ENCODE results near the gene CHPT1. TPM values are rescaled to one million over a fixed set of nuclear protein-coding genes. Genes with fewer than 3 reads are reported as not detected.

Gene CHPT1
- total and polyA plus RNA-seq, 2 of the 13 experiments (the other 11 are each of a cell fraction or from before 2014, with no cell fraction given) = 117 to 178 TPM

DNA sequence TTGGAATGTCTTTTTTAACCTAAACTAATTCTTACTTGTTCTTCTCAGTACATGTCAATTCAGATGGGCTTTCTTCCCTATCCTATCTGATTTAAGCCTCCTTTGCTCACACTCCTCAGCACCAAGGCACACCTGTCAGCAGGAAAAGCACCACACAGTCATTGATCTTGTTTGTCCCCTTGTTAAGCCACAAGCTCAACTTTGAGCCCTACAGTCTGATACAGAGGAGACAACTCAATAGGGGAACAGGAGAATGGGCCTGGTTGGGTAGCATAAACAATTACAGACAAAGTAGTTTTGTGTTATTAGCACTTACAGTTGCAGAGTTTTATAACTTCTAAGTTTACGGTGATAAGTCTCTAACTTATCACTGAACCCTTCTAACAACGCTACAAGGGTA, 71.3 kb downstream of the CHPT1 start:
- Histone ChIP-seq H3K27ac (ENCODE audit: extremely low read length, insufficient read depth, low read length) (peak overlapping the region; percentile 27), H3K79me2 (ENCODE audit: insufficient read depth, low read length) (no peaks in the 10 kb centered on the region), H3K36me3 (replicated peaks in 1 of 2; ENCODE audit: control insufficient read depth in 1 of 2, insufficient read depth in 2 of 2, low read length in 2 of 2) (no peaks in the 10 kb centered on the region; a peak in 1 of 5 replicates), H4K20me1 (ENCODE audit: insufficient read depth, low read length) (no peaks in the 10 kb centered on the region), H3K4me2 (ENCODE audit: low read depth, low read length) (peak overlapping the region; percentile 1; the same call in 1 of the 2 replicates), H3K9ac (ENCODE audit: insufficient read depth, low read depth, low read length) (no peak overlapping the region; the same call in 1 of the 2 replicates), H3K4me1 (ENCODE audit: insufficient read depth, low read length) (peaks cover 21% of the 10 kb centered on the region), H3K27me3 (ENCODE audit: control insufficient read depth in 1 of 2, insufficient read depth in 2 of 2, low read length in 2 of 2) (no peaks in the 10 kb centered on the region), H2AFZ (ENCODE audit: low read length) (no peak overlapping the region), H3K4me3 (replicated peaks in 1 of 3; ENCODE audit: insufficient read depth in 1 of 3, low read depth in 2 of 3, low read length in 3 of 3) (no peak overlapping the region), H3K9me3 (ENCODE audit: low read length) (no peaks in the 10 kb centered on the region)
- WGBS (ENCODE audit: low lambda C conversion rate) = 59% methylated on average over 2 of the region's 2 CpGs
- DNase-seq (ENCODE audit: low spot score) (peak; percentile 45), FAIRE-seq (peak; percentile 60), ATAC-seq (peak; percentile 88)
- ChIA-PET POLR2A (no interaction called here), CTCF (ENCODE audit: low intra/inter-chr PET ratio, low total read pairs) (no interaction called here)
- in situ Hi-C loops (cut with HindIII; ENCODE audit: extremely low pct_ligation_motif_present, low pct_unique_long_range_greater_than_20kb) (loop anchor here (25.0 kb wide), 1 partner anchor 356 kb away; the partner anchor contains the start of gene ARL1), intact Hi-C loops (cut with micrococcal nuclease; ENCODE audit: unreplicated experiment) (no loop called here)
- no TSS peak for BruUV-seq (replicated peaks)
- TF ChIP-seq POLR2AphosphoS5 (IDR thresholded peaks at IDR 0.05; ENCODE audit: low read depth, low read length) (no peak), ZNF816 (CRISPR knock-in tag; IDR thresholded peaks at IDR 0.05; ENCODE audit: borderline replicate concordance) (no peak), NCOR1 (IDR thresholded peaks at IDR 0.05; ENCODE audit: borderline replicate concordance, low read length) (no peak), SOX5 (CRISPR knock-in tag; IDR thresholded peaks at IDR 0.05; ENCODE audit: borderline replicate concordance) (peak; percentile 43; the same call in 1 of the 2 replicates), MTF1 (CRISPR knock-in tag; IDR thresholded peaks at IDR 0.05) (no peak), HNF4A (CRISPR knock-in tag; IDR thresholded peaks at IDR 0.05) (peak; percentile 51), EZH2 (conservative IDR thresholded peaks at IDR 0.05; ENCODE audit: low read depth, low read length) (no peak), SPEN (CRISPR knock-in tag; IDR thresholded peaks at IDR 0.05; ENCODE audit: low read depth) (no peak), ONECUT2 (CRISPR knock-in tag; IDR thresholded peaks at IDR 0.05) (0 out of 2 replicates have a peak, but pooled peaks have one; percentile 27), ZNF616 (CRISPR knock-in tag; IDR thresholded peaks at IDR 0.05; ENCODE audit: low read depth) (no peak), KDM1A (CRISPR knock-in tag; IDR thresholded peaks at IDR 0.05) (no peak), MAF1 (CRISPR knock-in tag; IDR thresholded peaks at IDR 0.05; ENCODE audit: borderline replicate concordance) (no peak), BRCA1 (CRISPR knock-in tag; IDR thresholded peaks at IDR 0.05) (no peak)
- TF ChIP-seq, protein P1, sequence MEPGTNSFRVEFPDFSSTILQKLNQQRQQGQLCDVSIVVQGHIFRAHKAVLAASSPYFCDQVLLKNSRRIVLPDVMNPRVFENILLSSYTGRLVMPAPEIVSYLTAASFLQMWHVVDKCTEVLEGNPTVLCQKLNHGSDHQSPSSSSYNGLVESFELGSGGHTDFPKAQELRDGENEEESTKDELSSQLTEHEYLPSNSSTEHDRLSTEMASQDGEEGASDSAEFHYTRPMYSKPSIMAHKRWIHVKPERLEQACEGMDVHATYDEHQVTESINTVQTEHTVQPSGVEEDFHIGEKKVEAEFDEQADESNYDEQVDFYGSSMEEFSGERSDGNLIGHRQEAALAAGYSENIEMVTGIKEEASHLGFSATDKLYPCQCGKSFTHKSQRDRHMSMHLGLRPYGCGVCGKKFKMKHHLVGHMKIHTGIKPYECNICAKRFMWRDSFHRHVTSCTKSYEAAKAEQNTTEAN (CRISPR knock-in tag; conservative IDR thresholded peaks at IDR 0.05) = no peak
- TF ChIP-seq, protein P2, sequence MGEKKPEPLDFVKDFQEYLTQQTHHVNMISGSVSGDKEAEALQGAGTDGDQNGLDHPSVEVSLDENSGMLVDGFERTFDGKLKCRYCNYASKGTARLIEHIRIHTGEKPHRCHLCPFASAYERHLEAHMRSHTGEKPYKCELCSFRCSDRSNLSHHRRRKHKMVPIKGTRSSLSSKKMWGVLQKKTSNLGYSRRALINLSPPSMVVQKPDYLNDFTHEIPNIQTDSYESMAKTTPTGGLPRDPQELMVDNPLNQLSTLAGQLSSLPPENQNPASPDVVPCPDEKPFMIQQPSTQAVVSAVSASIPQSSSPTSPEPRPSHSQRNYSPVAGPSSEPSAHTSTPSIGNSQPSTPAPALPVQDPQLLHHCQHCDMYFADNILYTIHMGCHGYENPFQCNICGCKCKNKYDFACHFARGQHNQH (CRISPR knock-in tag; IDR thresholded peaks at IDR 0.05) = no peak
- TF ChIP-seq, protein P3, sequence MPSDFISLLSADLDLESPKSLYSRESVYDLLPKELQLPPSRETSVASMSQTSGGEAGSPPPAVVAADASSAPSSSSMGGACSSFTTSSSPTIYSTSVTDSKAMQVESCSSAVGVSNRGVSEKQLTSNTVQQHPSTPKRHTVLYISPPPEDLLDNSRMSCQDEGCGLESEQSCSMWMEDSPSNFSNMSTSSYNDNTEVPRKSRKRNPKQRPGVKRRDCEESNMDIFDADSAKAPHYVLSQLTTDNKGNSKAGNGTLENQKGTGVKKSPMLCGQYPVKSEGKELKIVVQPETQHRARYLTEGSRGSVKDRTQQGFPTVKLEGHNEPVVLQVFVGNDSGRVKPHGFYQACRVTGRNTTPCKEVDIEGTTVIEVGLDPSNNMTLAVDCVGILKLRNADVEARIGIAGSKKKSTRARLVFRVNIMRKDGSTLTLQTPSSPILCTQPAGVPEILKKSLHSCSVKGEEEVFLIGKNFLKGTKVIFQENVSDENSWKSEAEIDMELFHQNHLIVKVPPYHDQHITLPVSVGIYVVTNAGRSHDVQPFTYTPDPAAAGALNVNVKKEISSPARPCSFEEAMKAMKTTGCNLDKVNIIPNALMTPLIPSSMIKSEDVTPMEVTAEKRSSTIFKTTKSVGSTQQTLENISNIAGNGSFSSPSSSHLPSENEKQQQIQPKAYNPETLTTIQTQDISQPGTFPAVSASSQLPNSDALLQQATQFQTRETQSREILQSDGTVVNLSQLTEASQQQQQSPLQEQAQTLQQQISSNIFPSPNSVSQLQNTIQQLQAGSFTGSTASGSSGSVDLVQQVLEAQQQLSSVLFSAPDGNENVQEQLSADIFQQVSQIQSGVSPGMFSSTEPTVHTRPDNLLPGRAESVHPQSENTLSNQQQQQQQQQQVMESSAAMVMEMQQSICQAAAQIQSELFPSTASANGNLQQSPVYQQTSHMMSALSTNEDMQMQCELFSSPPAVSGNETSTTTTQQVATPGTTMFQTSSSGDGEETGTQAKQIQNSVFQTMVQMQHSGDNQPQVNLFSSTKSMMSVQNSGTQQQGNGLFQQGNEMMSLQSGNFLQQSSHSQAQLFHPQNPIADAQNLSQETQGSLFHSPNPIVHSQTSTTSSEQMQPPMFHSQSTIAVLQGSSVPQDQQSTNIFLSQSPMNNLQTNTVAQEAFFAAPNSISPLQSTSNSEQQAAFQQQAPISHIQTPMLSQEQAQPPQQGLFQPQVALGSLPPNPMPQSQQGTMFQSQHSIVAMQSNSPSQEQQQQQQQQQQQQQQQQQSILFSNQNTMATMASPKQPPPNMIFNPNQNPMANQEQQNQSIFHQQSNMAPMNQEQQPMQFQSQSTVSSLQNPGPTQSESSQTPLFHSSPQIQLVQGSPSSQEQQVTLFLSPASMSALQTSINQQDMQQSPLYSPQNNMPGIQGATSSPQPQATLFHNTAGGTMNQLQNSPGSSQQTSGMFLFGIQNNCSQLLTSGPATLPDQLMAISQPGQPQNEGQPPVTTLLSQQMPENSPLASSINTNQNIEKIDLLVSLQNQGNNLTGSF (CRISPR knock-in tag; IDR thresholded peaks at IDR 0.05) = no peak
- TF ChIP-seq, protein P4, sequence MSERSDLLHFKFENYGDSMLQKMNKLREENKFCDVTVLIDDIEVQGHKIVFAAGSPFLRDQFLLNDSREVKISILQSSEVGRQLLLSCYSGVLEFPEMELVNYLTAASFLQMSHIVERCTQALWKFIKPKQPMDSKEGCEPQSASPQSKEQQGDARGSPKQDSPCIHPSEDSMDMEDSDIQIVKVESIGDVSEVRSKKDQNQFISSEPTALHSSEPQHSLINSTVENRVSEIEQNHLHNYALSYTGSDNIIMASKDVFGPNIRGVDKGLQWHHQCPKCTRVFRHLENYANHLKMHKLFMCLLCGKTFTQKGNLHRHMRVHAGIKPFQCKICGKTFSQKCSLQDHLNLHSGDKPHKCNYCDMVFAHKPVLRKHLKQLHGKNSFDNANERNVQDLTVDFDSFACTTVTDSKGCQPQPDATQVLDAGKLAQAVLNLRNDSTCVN (CRISPR knock-in tag; IDR thresholded peaks at IDR 0.05; ENCODE audit: borderline replicate concordance) = no peak
